Activated naive CD4-positive, alpha-beta T cell (primary cell): ENCODE measurements around the gene SH3D19.
"Not testable (repeated sequence)": the region's sequence is repeated elsewhere in the genome, so short reads cannot be mapped to it uniquely, and the experiment has no call there.

ENCODE experiments used
- DNase-seq, 4 experiments: peaks; one replicate each; lab custom pipeline; 2025; lab: John Stamatoyannopoulos, UW

Gene SH3D19

DNA sequence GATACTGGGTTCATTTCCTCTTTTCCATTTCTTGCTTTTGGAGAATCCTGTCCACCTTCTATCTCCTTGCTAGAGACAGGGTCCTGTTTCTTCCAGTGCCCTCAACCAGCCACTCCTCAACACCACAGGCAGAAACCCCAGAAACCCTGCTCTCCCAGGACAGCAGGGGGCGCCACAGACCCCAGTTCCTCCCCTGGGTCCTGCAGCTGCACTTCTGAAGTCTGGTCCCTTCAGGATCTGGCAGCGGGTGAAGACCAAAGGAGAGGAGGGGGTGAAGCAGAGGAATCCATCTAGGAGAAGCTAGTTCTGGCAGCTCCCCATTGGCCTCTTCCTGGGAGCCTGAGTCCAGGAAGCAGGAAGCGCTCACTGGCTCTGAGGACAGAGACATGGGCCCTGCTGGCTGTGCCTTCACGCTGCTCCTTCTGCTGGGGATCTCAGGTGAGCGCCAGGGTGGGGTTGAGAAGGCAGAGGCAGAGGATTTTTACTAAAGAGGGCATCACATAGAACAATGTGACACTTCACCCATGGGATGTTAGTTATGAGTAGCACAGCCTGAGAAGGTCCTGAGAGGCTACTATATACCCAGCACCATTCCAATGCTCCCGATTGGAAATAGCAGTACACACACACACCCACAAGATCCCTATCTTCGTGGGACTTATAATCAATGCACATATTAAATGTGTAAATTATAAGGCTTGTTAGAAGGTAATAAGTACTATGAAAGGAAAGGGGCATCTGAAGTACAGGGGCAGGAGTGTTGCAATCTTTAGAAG, 48.4 kb downstream of the SH3D19 start, which contains the start of gene PRSS48:
TSS of gene PRSS48 (plus strand) at position 375 of the 776 bp plus-strand sequence. CDS start at position 387, 12 bp downstream.
- DNase-seq, result peak in 1 of 4 experiments; percentile 4

DNA sequence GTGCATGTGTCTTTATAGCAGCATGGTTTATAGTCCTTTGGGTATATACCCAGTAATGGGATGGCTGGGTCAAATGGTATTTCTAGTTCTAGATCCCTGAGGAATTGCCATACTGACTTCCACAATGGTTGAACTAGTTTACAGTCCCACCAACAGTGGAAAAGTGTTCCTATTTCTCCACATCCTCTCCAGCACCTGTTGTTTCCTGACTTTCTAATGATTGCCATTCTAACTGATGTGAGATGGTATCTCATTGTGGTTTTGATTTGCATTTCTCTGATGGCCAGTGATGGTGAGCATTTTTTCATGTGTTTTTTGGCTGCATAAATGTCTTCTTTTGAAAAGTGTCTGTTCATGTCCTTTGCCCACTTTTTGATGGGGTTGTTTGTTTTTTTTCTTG, 56.5 kb downstream of the SH3D19 start:
- DNase-seq, result not testable (repeated sequence)

DNA sequence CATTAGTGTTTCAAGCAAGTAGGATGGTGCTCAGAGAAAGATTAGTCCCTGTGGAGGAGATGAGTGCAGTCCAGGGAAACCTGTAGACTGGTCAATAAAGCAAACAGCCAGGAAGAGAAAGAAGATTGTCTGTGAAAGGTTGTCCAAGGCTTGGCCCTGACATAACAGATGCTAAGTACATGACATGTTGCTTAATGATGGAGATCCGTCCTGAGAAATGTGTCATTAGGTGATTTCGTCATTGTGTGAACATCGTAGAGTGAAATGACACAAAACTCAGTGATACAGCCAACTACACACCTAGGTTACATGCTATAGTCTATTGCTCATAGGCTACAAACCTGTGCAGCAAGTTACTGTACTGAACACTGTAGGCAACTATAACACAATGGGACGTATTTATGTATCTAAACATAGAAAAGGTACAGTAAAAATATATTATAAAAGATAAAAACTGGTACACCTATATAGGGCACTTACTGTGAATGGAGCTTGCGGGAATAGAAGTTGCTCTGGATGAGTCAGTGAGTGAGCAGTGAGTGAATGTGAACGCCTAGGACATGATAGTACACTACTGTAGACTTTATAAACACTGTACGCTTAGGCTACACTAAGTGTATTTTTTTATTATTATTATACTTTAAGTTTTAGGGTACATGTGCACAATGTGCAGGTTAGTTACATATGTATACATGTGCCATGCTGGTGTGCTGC, 57.4 kb downstream of the SH3D19 start:
- DNase-seq, result no peak

- no peak for DNase-seq
These were observed 58.3 kb downstream of the SH3D19 start for GRCh38 chr4:151267104-151267503.

- no peak for DNase-seq
These were observed 58.9 kb downstream of the SH3D19 start for GRCh38 chr4:151266497-151266896.

GRCh38 chr4:151263455-151263854, 62.0 kb downstream of the SH3D19 start:
- DNase-seq, result no peak

DNA sequence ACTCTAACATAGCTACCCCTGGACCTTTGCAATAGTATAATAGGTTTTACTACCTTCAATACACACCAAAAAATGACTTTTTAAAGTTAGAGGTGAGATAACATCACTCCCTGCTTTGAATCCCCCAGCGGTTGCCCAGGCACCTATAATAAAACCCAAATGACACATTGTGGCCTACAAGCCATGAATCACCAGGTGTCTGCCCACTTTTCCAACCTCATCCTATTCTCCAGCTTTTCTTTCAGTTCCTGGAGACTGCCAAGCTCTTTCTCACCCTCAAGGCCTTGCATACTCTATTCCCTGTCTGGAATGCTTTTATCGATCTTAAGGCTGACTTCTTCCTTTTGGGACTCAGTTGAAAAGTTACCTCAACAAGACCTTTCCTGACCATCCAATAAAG, 64.9 kb downstream of the SH3D19 start:
- DNase-seq, result no peak

- no peak for DNase-seq
These were observed 65.7 kb downstream of the SH3D19 start for GRCh38 chr4:151259752-151260151.

DNA sequence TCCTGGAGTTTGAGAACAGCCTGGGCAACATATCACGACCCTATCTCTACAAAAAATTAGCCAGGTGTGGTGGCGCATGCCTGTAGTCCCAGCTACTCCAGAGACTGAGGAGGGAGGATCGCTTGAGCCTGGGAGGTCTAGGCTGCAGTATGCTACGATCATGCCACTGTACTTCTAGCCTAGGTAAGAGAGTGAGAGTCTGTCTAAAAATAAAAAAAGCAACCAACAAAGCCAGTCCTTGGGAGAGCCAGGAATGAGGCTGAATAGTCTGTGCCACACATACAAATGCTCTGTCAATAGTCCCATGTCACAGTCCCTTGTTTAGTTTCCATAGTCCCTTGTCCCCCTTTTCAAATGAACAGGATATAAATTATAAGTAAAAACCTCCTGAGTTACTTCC, 67.7 kb downstream of the SH3D19 start:
- DNase-seq, result no peak

GRCh38 chr4:151256134-151256533, 69.3 kb downstream of the SH3D19 start:
- DNase-seq, result no peak

GRCh38 chr4:151255680-151256079, 69.7 kb downstream of the SH3D19 start:
- not testable (repeated sequence) for DNase-seq

DNA sequence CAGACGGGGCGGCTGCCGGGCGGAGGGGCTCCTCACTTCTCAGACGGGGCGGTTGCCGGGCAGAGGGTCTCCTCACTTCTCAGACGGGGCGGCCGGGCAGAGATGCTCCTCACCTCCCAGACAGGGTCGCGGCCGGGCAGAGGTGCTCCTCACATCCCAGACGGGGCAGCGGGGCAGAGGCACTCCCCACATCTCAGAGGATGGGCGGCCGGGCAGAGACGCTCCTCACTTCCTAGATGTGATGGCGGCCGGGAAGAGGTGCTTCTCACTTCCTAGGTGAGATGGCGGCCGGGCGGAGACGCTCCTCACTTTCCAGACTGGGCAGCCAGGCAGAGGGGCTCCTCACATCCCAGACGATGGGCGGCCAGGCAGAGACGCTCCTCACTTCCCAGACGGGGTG, 70.2 kb downstream of the SH3D19 start:
- DNase-seq, result not testable (repeated sequence)

GRCh38 chr4:151251603-151252304, 73.7 kb downstream of the SH3D19 start:
- no peak for DNase-seq

GRCh38 chr4:151250706-151251105, 74.7 kb downstream of the SH3D19 start:
- no peak for DNase-seq

GRCh38 chr4:151248519-151248918, 76.9 kb downstream of the SH3D19 start:
- no peak for DNase-seq

GRCh38 chr4:151247395-151247794, 78.0 kb downstream of the SH3D19 start:
- DNase-seq, result no peak

DNA sequence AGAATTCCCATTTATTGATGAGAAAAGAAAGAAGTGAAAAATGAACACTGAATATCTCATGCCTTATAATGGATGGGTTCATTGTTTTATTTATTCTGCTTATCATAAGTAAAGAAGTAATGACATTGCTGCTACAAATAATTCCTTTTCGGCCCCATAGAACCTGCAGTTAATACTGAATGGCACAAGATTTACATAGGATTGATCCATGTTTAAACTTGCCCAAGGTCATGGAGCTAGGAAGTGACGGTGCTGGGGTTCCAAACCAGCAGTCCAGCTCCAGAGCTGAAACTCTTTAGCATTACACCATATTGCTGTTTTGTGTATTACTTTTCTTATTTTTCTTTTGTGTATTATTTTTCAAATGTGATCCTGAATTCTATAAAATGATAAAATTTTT, 78.7 kb downstream of the SH3D19 start:
- DNase-seq, result no peak

GRCh38 chr4:151242305-151242704, 83.1 kb downstream of the SH3D19 start:
- DNase-seq, result no peak

DNA sequence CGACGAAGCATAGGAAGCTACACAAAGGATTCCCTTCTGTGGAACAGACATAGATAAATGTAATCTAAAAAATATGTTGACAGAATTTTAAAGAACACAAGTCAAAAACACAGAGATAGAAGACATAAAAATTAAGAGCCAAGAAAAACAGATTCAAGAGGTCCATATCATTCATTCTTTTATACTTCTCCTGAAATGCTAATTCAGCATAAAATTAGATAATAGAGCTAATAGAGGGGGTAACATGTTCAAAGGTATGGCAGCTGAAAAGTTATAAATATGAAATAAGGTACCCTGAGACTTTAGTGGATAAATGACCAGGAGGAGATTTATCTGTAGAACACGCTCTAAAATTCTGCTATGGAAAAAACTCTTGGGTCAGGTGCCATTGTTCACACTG, 85.8 kb downstream of the SH3D19 start:
- no peak for DNase-seq

- no peak for DNase-seq
These were observed 86.9 kb downstream of the SH3D19 start for GRCh38 chr4:151238477-151238876.

- no peak for DNase-seq
These were observed 89.4 kb downstream of the SH3D19 start for GRCh38 chr4:151236036-151236435.

DNA sequence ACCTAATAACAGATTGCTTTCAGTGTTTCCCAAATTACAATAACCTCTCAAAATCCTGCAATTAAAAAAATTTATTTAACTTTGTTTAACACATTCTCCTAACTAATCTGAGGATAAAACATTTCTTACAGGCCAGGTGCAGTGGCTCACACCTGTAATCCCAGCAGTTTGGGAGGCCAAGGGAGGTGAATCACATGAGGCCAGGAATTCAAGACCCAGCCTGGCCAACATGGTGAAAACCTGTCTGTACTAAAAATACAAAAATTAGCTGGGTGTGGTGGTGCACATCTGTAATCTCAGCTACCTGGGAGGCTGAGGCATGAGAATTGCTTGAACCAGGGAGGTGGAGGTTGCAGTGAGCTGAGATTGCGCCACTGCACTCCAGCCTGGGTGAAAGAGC, 90.0 kb downstream of the SH3D19 start:
- DNase-seq, result not testable (repeated sequence)

DNA sequence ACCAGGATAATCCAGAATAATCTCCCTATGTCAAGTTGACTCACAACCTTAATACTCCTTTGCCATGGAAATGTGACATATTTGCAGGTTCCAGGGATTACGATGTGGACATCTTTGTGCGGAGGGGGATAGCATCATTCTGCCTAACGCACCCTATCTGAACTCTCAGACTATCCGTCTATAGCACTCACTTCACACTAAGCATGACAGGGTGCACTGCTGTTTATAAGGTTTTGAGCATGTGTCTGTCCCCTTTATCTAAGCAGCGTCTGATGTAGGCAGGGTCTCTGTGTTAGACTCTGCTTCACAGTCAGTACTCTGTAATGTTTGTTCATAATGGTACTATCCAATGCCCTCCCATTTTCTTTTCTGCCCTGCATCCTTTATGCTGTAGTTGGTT, 91.8 kb downstream of the SH3D19 start:
- no peak for DNase-seq
